CD4-positive, alpha-beta T cell treated with Interleukin-12 subunit alpha and Interleukin-12 subunit beta, for 1 hour (primary cell): ENCODE measurements around the gene VSIG10L.

Source experiments
- DNase-seq: peaks from one replicate; pipeline ENCODE4 v3.0.0-alpha.2; 2020

Gene VSIG10L

GRCh38 chr19:51365211-51365964 lies 23.4 kb upstream of the VSIG10L start:
- peak; percentile 38 for DNase-seq

- no peak for DNase-seq
Observed at GRCh38 chr19:51364200-51365106, 22.5 kb upstream of the VSIG10L start.

- no peak for DNase-seq
Observed at GRCh38 chr19:51361239-51361638, 19.3 kb upstream of the VSIG10L start.

GRCh38 chr19:51359294-51359693 lies 17.4 kb upstream of the VSIG10L start:
- DNase-seq, result no peak

GRCh38 chr19:51357952-51358351 lies 16.0 kb upstream of the VSIG10L start:
- no peak for DNase-seq

- no peak for DNase-seq
Observed at GRCh38 chr19:51356159-51356801, 14.3 kb upstream of the VSIG10L start.

- DNase-seq, result peak; percentile 32
Observed at GRCh38 chr19:51354742-51355148, 12.8 kb upstream of the VSIG10L start.

GRCh38 chr19:51354103-51354741 lies 12.3 kb upstream of the VSIG10L start:
- no peak for DNase-seq

- no peak for DNase-seq
Observed at GRCh38 chr19:51352783-51353360, 10.9 kb upstream of the VSIG10L start.

- DNase-seq, result no peak
Observed at GRCh38 chr19:51351266-51351990, 9.5 kb upstream of the VSIG10L start.

- no peak for DNase-seq
Observed at GRCh38 chr19:51347209-51347928, 5.4 kb upstream of the VSIG10L start.

- DNase-seq, result no peak
Observed at GRCh38 chr19:51346742-51347141, 4.8 kb upstream of the VSIG10L start.

GRCh38 chr19:51345076-51345620 lies 3.2 kb upstream of the VSIG10L start:
- DNase-seq, result no peak

- DNase-seq, result no peak
Observed at GRCh38 chr19:51342631-51343569, 961 bp upstream of the VSIG10L start.

- no peak for DNase-seq
Observed at GRCh38 chr19:51341066-51341465, 873 bp downstream of the VSIG10L start.

- DNase-seq, result peak; percentile 92
Observed at GRCh38 chr19:51339687-51340656, 2.0 kb downstream of the VSIG10L start.

- DNase-seq, result no peak
Observed at GRCh38 chr19:51339313-51339686, 2.6 kb downstream of the VSIG10L start.

GRCh38 chr19:51338563-51339312 lies 3.2 kb downstream of the VSIG10L start:
- DNase-seq, result peak; percentile 85
